GM18526 (cell line): ENCODE measurements around the gene C19orf81.

Experiments used
- POLR2A ChIP-seq: IDR thresholded peaks from 3 replicates; pipeline ENCODE4 v1.6.1; 2011; ENCODE audit not compliant: insufficient read length; ENCODE audit errors: extremely low read depth

Gene C19orf81

GRCh38 chr19:50694815-50695145, 45.5 kb downstream of the C19orf81 start:
- TF ChIP-seq POLR2A = no peak

DNA sequence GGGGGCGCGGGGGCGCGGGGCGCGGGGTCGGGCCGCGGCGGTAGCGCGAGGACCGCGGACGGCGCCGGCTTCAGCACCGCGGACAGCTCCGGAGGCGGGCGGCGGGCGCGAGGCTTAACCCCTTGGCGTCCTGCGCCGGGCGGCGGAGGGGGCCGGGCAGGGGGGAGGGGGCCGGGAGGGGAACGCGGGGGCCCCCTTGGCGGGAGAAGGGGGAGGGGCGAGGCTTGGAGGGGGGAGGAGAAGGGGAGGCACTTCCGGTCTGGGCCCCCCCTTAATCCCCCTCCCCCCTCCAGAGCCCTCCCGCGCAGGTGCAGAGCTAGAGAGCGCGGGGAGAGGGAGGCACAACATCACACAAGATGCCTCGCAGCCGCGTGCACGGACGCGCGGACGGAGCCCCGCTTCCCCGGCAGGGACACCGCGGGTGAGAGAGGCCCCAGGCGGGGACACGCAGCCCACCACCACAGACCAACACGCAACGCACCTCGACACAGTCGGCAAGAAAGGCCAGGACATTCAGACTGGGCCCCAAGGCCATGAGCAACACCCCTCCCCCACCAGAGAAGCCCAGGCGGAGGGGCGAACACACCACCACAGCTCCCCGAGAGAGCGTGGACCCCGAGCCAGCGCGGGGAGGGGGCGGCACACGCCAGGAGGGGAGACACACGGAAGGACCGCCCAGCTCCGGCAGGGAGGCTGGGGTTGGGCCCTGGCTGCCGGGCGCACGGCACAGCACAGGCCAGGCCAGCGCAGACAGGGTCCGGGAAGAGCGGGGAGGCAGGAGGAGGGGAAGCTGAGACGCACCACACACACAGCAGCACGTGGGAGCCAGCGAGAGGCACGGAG, 46.2 kb downstream of the C19orf81 start:
- TF ChIP-seq POLR2A = no peak

GRCh38 chr19:50696094-50696483, 46.8 kb downstream of the C19orf81 start:
- no peak for TF ChIP-seq POLR2A

GRCh38 chr19:50697414-50698124, 48.3 kb downstream of the C19orf81 start:
- TF ChIP-seq POLR2A = no peak

- no peak for TF ChIP-seq POLR2A
Observed at GRCh38 chr19:50701367-50701985, 52.2 kb downstream of the C19orf81 start.

GRCh38 chr19:50702158-50702870, 53.1 kb downstream of the C19orf81 start:
- no peak for TF ChIP-seq POLR2A

DNA sequence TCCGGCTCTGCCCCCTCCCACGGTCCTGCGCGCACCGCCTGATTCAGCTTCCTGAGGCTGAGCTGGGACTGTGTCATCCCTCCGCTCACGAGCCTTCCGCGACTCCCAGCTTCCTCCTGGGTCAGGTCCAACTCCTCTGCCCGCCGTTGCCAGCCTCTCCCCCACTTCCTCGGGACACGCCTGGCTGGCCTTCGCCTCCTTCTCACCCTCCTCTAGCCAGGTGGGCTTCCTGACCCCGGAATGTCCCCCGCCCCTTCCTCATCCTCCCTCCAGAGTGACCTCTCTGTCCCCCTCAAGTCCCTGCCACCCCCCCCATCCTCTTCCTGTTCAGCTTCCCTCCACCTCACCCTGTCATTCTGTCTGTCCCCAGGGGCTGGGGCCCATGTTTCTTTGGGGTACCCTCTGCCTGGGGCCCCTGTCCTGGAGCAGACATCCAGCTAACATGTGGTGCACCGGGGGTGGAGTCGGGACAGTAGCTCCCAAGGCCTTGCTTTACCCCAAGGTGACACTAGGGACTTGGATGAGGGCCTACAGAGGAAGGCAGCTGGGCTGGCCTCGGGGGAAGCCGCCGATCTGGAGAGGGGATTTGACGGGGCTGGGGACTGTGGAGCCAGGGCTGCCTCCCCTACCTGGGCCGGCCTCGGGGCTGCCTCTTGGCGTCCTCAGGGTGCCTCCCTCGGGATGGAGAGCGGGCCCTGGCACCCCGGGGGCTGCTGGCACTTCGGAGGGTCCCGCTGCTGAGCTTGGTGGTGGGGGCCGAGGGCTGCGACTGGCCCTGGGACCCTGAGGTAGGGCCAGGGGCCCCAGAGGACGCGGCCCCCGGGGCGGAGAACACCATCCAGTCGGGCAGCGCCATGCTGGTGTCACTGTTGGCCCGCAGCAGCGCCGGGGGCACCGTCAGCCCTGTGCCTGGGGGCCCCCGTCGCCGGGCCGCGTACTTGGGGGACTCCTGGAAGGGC, 53.9 kb downstream of the C19orf81 start:
- no peak for TF ChIP-seq POLR2A

DNA sequence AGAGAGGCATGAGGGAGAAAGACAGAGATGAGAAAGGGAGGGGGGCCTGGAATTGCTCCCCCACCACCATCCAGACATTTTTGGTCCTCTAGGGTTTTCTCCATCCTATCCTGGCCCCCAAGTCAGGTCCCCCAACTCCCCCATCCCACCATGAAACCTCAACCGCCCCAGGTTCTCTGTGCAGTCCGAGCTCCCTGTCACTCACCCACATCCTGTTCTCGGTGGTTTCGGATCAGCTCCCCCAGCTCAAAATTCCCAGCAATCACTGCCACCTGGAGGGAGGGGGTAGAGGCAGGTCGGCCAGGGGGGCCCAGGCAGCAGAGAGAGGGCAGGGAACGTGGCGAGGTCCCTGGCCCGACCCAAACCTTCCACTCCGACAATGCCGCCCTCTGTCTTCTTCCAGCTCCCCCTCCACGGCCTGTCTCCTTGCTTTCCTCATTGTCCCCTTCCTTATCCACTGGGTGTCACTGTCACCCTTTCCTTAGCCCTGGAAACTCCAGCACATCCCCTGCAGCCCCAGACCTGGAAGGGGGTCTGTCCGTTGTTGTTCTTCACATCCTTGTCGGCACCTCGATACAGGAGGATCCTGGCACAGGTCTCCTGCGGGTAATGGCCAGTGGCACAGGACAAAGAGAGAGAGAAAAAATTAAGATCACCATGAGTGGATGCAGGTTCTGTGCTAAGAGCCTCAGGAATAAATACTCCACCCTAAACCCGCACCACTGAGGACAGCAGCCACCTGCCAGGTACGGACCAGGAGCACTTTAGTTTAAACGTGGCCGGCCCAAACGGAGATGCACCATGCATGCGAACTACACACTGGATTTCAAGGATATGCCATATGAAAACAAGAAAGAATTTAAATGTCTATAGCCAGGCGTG, 54.9 kb downstream of the C19orf81 start:
- TF ChIP-seq POLR2A = no peak

- no peak for TF ChIP-seq POLR2A
Observed at GRCh38 chr19:50705422-50706019, 56.3 kb downstream of the C19orf81 start.

DNA sequence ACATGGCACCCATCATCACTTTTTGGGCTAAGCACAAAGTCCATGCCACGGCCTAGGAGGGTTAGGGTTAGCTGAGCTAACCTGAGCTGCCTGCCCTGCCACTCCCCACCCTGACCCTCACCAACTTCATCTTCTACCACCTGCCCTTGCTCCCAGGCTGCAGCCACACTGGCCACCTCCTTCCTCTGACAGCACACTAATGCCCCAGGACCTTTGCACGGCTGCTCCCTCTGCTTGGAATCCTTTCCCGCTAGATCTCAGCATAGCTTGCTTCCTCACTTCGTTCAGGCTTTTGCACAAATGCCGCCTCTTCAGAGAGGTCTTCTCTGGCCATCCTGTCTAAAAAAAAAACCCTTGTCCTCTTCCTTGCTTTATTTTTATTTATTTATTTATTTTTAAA, 57.1 kb downstream of the C19orf81 start:
- TF ChIP-seq POLR2A = no peak

DNA sequence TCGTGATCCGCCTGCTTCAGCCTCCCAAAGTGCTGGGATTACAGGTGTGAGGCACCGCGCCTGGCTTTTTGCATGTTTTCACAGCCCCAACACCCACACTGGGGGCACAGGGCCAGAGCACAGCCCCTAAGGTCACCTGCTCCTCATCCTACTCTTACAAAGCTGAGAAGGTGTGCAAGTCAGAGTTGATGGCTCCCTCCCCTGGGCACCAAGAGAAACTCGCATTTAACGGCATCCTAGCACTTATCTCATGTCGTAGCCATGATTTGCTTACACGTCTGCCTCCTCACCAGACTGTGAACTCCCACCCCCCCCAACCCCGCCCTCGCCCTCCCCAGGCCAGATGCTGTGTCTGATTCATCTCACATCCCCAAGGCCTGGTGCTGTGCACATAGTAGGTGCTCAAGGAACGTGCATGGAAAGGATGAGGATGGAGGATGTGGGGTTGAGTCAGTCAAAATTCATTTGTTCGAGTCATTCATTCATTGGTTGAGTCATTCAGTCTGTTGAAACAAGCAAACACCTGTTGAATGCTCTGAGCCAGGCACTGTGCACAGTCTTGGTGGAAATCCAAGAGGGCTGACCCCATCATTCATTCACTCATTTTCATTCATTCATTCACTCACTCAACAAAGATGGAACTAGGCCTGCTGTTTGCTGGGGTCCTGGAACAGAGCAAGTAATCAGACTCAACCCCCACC, 59.1 kb downstream of the C19orf81 start:
- no peak for TF ChIP-seq POLR2A
